ENCODE measurements around the gene ARHGAP25. TPM values are rescaled to one million over a fixed set of nuclear protein-coding genes. Genes with fewer than 3 reads are reported as not detected.

Gene ARHGAP25
- total and polyA plus RNA-seq, 8 donors, result 1.4 to 8.4 (median 2.0) TPM

GRCh38 chr2:68753318-68753717, 18.7 kb downstream of the ARHGAP25 start:
- FAIRE-seq (no peak), DNase-seq (no peak), ATAC-seq (no peak)
- no peaks in the 10 kb centered on the region for H3K4me1 ChIP-seq
- no peak overlapping the region for H3K4me3 ChIP-seq
- H3K9me3 ChIP-seq, result no peaks in the 10 kb centered on the region
- H3K27me3 ChIP-seq, result no peaks in the 10 kb centered on the region
- WGBS, 2 donors, result 51 to 62% methylated on average over 4 of the region's 4 CpGs
- no peak for TF ChIP-seq CTCF (IDR thresholded peaks at IDR 0.05)
- intact Hi-C loops (cut with DNase I), result no loop called here
- H3K27ac ChIP-seq, result no peak overlapping the region
- H3K36me3 ChIP-seq, result no peaks in the 10 kb centered on the region

GRCh38 chr2:68755071-68755470, 20.5 kb downstream of the ARHGAP25 start:
- no peak for DNase-seq
- no peaks in the 10 kb centered on the region for H3K36me3 ChIP-seq
- intact Hi-C loops (cut with DNase I), result no loop called here
- no peak overlapping the region for H3K27ac ChIP-seq
- no peak for TF ChIP-seq CTCF (IDR thresholded peaks at IDR 0.05)
- no peaks in the 10 kb centered on the region for H3K27me3 ChIP-seq
- no peak overlapping the region for H3K4me3 ChIP-seq
- FAIRE-seq, result peak; percentile 23
- no peak for ATAC-seq
- H3K4me1 ChIP-seq, result no peaks in the 10 kb centered on the region
- H3K9me3 ChIP-seq, result no peaks in the 10 kb centered on the region

GRCh38 chr2:68756178-68756577, 21.6 kb downstream of the ARHGAP25 start:
- ATAC-seq, result no peak
- no peak for TF ChIP-seq CTCF (IDR thresholded peaks at IDR 0.05)
- H3K4me3 ChIP-seq, result no peak overlapping the region
- FAIRE-seq, result no peak
- no peaks in the 10 kb centered on the region for H3K4me1 ChIP-seq
- 70 to 79% methylated on average over 2 of the region's 2 CpGs for WGBS, 2 donors
- intact Hi-C loops (cut with DNase I), result no loop called here
- H3K27ac ChIP-seq, result no peak overlapping the region
- no peaks in the 10 kb centered on the region for H3K36me3 ChIP-seq
- H3K9me3 ChIP-seq, result no peaks in the 10 kb centered on the region
- DNase-seq, result no peak
- H3K27me3 ChIP-seq, result no peaks in the 10 kb centered on the region

GRCh38 chr2:68757081-68757480, 22.5 kb downstream of the ARHGAP25 start:
- Histone ChIP-seq H3K36me3 (no peaks in the 10 kb centered on the region), H3K9me3 (no peaks in the 10 kb centered on the region), H3K4me3 (no peak overlapping the region), H3K27ac (no peak overlapping the region), H3K27me3 (no peaks in the 10 kb centered on the region), H3K4me1 (peaks cover 0 to under 1% (median 0%) of the 10 kb centered on the region in 3 donors)
- DNase-seq (no peak), ATAC-seq (no peak), FAIRE-seq (no peak)
- intact Hi-C loops (cut with DNase I), result no loop called here
- WGBS, 2 donors, result 52 to 91% methylated on average over 2 of the region's 2 CpGs
- TF ChIP-seq CTCF (IDR thresholded peaks at IDR 0.05), result no peak

GRCh38 chr2:68762100-68762499, 27.5 kb downstream of the ARHGAP25 start:
- Histone ChIP-seq H3K4me1 (peaks cover 0 to 17% (median 0%) of the 10 kb centered on the region in 3 donors), H3K27ac (no peak overlapping the region), H3K36me3 (no peaks in the 10 kb centered on the region), H3K27me3 (no peaks in the 10 kb centered on the region), H3K9me3 (no peaks in the 10 kb centered on the region), H3K4me3 (no peak overlapping the region)
- ATAC-seq, result no peak
- WGBS, 2 donors, result 71 to 73% methylated on average over 2 of the region's 2 CpGs
- intact Hi-C loops (cut with DNase I), result no loop called here
- TF ChIP-seq CTCF (IDR thresholded peaks at IDR 0.05), result no peak
- no peak for FAIRE-seq
- no peak for DNase-seq

Data from pancreas (tissue), 10 donors.